HG03469 (cell line): Measurements from ENCODE around the gene FSCN2.
A peak's percentile ranks its signal among the peaks of the same experiment; 100 is the strongest.

Source experiments
- ATAC-seq: cut with Tn5 transposase; IDR thresholded peaks from one replicate; pipeline ENCODE4 v1.9.1; 2021; ENCODE audit warnings: mild to moderate bottlenecking, moderate library complexity, moderate number of reproducible peaks; ENCODE audit not compliant: unreplicated experiment

Gene FSCN2

DNA sequence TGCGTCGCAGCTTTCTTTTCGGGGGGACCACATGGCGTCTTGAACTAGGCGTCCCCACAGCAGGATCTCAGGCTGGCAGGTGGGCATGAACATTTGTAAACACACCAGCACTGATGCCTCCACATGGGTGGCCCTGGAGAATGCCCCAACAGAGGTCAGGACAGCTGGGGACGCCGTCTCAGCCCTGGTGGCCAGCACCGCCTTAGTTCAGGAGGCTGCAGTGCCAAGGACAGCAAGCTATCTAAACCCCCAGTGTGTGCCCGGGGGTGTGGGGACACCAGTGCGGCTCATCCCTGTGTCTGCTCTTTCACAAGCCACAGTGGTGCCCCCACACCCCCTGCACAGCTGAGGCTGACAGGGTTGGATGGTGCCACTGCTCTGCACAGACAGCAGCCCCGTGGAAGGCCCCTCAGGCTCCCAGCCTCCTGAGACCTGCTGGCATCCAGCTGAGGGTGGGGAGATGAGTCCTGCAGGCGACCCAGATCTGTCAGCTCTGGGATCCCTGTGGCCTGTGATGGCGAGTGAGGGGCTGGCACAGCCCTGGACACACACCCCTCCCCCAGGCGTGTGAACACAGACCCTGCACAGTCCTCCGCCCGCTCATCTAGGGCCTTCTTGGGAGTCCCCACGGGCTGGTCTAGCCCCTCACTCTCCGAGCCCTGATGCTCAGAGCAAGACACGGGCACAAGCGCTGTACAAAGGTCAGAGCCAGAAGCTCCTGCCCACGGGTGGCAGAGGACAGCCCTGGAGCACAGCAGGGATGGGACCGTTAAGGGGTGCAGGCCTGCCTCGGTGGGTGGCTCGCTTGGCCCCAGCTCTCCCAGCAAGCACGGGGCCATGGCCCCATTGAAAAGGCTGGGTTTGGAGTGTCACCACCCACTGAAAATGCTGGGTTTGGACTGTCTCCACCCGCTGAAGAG is 10.7 kb downstream of the FSCN2 start:
- no peak for ATAC-seq

- ATAC-seq = no peak
Measured at GRCh38 chr17:81539571-81539900, 11.4 kb downstream of the FSCN2 start.

GRCh38 chr17:81539961-81540675 is 11.9 kb downstream of the FSCN2 start:
- no peak for ATAC-seq

DNA sequence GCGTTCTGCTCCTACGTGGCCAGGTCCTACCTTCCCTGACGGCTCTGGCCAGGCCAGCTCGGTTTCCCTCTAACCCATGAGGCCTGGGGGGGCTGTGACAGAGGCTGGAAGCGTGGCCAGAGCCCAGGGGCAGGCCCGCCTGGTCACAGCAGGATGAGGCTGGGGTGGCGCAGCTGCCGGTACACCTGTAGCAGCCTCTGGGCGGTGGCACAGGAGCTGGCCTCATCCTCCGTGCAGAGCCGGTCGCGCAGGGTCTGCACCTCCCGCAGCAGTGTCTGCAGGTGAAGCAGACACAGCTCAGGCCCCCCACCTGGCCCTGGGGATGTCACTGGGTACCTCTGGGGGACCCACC is 12.5 kb downstream of the FSCN2 start:
- no peak for ATAC-seq

DNA sequence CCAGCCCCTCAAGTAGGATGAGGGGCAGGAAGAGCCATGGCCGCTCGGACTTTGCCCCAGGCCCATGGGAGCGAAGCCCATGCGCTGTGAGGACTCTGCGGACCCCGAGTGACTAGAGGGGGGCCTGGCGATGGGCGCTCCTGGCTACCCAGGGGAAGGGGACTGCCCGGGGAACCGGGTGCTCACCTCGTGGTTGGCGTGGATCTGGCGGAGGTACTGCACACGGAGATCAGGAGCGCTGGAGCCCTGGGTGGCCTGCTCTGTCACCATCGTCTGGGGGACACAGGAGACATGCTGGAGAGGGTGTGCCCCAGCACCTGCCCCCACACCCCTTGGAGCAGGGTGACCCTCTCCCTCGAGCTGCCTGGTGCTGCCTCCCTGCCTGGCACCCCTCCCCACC is 12.9 kb downstream of the FSCN2 start:
- ATAC-seq = no peak

- ATAC-seq = no peak
Measured at GRCh38 chr17:81542431-81543338, 14.5 kb downstream of the FSCN2 start.

GRCh38 chr17:81543339-81543675 is 15.1 kb downstream of the FSCN2 start:
- no peak for ATAC-seq

DNA sequence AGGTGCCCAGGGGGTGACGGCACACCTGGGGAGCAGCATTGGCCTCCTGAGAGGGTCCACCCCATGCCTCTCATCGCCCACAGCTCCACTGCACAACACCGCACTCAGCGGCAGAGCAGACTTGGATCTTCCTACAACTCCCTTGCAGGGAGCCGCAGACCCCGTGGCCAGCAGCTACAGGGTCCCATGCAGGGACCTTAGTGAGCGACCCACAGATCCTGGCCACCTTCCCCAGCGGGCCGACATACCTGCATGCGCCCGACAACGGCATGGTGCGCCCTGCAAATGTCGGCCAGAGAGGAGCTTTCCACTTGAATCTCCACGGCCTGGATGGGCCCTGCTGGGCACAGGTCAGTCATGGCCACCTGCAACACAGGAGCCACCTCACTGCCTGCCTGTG is 15.6 kb downstream of the FSCN2 start:
- ATAC-seq = no peak

- ATAC-seq = no peak
Measured at GRCh38 chr17:81544281-81544974, 16.3 kb downstream of the FSCN2 start.

GRCh38 chr17:81545160-81545949 is 17.2 kb downstream of the FSCN2 start:
- no peak for ATAC-seq

DNA sequence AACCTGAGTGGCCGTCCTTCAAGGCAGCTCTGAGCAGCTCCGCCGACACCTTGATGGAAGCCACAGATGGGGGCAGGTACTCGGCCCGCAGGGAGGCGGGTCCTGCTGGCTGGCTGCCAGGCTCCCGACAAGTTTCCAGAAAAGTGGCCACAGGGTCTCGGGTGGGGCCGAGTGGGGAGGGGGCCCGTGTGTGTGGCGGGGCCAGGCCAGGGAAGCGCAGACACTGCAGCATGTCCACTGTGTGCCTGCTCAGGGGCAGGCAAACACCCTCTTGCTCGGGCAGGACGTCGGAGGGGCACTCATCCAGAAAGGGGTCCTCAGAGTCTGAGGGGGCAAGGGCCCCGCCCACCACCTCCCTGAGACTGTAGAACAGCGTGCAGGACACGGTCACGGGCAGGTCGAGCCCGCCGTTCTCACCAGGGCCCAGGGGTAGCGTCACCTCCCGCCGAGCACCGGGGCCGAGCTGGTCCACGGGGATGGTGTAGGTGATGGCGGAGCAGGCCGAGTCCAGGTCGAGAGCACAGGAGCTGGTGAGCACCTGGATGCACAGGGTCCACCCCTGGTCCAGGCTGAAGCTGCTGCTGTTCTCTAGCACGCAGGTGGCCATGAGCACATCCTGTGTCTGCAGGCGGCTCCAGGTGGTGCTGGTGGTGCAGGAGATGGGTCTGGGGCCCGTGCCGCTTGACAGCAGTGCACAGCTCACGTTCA is 18.9 kb downstream of the FSCN2 start:
- no peak for ATAC-seq

GRCh38 chr17:81547614-81547982 is 19.4 kb downstream of the FSCN2 start:
- ATAC-seq = no peak

DNA sequence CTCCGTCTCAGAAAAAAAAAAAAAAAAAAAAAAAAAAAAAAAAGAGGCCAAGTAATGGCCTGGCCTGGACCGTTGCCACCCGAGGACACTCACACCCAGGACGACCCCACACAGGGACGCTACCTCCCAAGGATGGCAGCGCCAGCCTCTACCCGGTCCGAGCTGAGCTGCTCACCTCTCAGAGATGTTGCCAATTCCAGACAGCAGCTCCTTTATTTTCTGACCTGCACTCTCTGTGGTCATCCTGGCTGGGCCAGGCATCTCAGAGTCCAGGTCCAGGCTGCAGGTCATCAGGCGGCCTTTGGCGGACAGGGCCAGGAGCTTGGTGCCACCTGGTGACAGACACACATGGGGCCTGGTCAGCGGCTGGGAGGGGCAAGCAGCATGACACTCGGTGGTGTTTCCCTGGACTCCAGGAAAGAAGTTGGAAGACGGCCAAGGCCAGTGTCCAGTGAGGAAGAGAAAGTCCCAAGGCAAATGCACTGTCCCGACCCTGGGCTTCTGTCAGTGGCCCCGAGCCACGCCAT is 20.9 kb downstream of the FSCN2 start:
- ATAC-seq = no peak

- no peak for ATAC-seq
Measured at GRCh38 chr17:81549826-81550225, 21.6 kb downstream of the FSCN2 start.

- no peak for ATAC-seq
Measured at GRCh38 chr17:81550285-81550684, 22.1 kb downstream of the FSCN2 start.

DNA sequence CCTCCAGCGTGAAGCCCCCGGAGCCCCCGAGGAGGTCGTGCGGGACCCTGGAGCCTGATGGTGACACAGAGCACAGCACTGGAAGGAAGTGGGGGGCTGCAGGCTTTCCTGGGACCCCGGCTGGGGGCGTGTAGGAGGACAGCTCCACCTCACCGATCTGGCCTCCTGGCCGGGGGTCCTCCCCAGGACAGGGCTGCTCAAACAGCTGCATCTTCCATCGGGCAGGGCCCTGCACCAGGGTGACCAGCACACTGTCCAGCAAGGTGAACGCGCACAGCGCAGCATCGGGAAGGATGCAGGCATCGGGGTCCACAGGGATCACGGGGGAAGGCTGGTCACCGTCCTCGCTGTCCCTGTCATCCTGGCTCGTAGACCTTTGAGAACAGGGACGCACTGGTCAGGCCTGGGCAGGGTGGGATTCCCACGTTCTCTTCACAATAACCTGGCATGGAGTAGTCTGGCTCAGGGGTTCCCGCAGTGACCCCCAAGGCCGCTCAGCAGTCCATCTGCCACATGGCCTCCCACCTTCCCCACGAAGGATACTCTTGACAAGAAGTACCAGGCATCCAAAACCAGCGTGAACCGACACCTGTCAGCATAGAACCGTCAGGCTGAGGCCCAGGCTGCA is 22.8 kb downstream of the FSCN2 start:
- ATAC-seq = no peak

- peak; percentile 3 for ATAC-seq
Measured at GRCh38 chr17:81551458-81552243, 23.5 kb downstream of the FSCN2 start.
